Caki2 (cell line): Measurements from ENCODE around the gene MOV10L1. TPM values are rescaled to one million over a fixed set of nuclear protein-coding genes. Genes with fewer than 3 reads are reported as not detected.
"Not testable (repeated sequence)": the region's sequence is repeated elsewhere in the genome, so short reads cannot be mapped to it uniquely, and the experiment has no call there.

Experiments used
- DNase-seq: peaks from one replicate; pipeline ENCODE4 v3.0.0-alpha.2; 2015; ENCODE audit warnings: low read depth
- in situ Hi-C: cut with HindIII; loops from 2 replicates; pipeline ENCODE4 v1.10.0; 2016; ENCODE audit warnings: low sequenced_read_pairs, low pct_unique_long_range_greater_than_20kb, mixed read lengths
- total RNA-seq: library from RNA; depleted of rRNA; stranded (reverse); fragments of >200 nt; shearing (Covaris generic); gene quantifications from 2 replicates; pipeline ENCODE4 v1.2.3, GENCODE V29; 2014; ENCODE audit warnings: low replicate concordance

MOV10L1 gene
- total RNA-seq, 1 experiment from 2014 or later = not detected

DNA sequence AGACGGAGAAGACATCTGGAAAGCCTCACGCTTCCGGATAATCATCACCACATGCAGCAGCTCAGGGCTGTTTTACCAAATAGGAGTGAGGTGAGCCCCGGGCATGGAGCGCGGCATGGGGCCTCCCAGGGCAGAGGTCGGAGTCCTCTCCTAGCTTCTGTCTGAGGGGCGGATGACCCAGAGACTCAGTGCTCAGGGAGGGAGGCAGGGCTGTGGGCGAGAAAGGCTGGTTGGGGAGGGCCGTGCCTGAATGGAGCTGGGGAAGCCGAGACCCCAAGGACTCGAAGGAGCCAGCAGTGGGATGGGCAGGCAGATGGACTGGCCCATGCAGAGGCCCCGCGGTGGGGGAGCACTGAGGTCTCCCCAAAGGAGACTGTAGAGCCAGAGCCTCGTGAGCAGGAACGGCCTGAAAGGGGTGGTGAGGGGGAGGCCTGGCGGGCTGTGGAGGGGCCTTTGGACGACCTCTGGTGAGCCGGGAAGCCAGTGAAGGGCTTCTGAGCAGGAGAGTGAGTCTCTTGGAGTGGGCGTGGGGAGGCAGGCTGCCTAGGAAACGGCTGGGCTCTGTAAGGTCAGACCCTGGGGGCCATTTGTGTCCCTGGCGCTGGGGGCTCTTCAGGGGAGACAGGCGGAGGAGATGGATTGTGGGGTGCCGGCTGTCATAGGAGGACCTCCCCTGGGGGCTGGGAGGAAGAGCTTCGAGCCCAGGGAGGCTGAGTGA is 56.1 kb downstream of the MOV10L1 start:
- in situ Hi-C loops = no loop called here
- DNase-seq = no peak

DNA sequence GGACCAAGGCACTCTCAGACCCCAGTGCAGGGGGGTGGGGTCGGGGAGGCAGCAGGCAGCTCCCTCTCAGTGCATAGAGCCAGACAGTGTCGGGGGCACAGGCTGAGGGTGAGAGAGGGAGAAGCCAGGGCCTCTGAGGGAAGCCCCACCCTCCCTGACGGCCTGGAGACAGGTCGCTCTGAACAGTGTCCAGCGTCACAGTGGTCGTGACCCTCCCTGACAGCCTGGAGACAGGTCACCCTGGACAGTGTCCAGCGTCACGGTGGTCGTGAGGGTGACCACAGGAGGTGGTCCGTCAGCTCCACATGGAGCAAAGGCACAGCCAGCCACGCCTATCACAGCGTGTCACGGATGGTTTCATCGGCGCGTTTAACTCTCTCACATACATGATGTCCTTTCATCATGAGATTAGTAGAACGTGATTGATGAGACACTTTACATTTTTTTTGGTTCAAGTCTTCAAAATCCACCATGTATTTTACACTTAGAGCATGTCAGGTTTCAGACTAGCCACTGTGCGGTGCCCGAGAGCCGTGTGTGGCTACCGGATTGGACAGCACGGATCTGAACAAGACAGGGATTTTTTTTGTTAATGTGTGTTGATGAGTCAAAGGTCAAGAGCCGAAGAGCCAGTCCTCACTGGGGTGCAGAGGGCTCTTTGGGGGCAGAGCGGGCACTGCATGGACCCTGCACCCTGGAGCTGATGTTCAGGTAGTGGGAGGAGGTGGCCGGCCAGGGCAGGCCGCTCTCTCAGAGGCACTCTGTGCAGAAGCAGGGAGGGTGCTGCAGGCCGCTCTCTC is 56.8 kb downstream of the MOV10L1 start:
- in situ Hi-C loops = no loop called here
- peak; percentile 68 for DNase-seq

DNA sequence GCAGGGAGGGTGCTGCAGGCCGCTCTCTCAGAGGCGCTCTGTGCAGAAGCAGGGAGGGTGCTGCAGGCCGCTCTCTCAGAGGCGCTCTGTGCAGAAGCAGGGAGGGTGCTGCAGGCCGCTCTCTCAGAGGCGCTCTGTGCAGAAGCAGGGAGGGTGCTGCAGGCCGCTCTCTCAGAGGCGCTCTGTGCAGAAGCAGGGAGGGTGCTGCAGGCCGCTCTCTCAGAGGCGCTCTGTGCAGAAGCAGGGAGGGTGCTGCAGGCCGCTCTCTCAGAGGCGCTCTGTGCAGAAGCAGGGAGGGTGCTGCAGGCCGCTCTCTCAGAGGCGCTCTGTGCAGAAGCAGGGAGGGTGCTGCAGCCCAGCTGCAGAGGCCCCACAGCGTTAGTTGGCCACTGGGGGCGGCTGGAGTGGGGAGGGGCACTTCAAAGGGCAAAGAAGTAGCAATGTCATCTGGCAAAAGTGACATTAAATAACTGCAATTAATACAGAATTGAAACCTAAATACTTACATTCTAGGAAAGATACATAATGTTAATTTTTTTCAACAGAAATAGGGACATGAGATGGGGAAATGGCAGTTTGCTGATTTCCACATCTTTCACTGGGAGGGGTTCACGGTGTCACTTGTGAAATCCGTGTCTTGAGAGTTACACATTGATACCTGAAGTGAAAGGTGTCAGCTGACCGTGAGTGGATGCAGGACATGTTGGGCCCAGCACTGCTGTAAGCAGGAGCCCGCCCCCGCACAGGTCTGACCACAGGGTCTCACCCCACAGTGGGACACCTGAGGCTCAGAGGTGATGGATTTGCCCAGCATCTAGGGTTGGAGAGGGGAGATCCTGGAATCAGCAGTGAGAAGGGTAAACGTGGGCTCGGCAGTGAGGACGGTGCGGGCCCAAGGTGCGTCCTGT is 57.7 kb downstream of the MOV10L1 start:
- in situ Hi-C loops, DNase-seq: not testable (repeated sequence)

DNA sequence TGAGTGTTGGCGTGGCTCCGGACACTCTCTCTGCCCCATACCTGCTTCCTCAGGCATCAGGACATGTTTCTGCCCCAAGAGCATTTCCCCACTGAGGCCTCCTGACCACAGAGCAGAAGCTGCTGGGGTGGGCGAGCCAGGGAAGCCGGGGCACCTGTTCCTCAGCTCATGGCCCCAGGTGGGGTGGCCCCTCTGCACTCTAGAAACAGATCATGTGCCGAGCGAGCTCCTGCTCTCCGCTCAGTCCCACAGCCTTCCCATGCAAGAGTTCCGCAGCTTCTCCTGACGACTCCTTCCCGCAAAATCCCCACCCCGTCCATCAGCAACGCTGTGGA is 58.3 kb downstream of the MOV10L1 start:
- DNase-seq = no peak
- in situ Hi-C loops = no loop called here

DNA sequence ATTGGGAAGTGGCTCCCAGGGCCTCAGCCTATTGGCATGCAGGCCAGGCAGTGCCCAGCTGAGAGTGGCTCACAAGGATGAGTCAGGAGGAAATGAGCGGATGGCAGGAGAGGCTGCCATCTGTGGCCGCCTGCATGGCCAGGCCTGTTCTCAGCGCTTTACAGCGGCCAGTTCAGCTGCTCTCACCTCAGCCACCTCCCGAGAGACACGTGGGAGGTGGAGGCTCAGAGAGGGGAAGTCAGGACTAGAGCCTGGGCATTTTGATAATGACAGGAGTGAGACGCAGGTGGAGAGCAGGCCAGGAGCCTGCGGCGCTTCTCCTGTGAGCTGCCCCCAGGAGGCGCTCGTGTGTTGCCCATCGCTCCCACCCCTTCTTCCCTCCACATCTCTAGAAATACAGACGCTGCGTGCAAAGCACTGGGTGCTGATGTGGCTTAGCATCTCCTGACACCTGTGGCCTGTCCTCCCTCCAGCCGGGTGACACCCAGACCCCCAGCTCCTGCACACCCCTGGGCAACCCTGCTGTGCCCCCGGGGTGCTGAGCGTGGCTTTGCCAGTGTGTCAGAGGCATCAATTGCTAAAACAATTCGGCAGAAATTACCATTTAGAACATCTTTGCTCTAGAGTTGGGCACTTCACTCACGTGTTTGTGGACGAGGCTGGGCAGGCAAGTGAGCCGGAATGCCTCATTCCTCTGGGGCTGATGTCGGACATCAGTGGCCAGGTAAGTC is 59.4 kb downstream of the MOV10L1 start:
- DNase-seq = peak; percentile 97
- in situ Hi-C loops = no loop called here

DNA sequence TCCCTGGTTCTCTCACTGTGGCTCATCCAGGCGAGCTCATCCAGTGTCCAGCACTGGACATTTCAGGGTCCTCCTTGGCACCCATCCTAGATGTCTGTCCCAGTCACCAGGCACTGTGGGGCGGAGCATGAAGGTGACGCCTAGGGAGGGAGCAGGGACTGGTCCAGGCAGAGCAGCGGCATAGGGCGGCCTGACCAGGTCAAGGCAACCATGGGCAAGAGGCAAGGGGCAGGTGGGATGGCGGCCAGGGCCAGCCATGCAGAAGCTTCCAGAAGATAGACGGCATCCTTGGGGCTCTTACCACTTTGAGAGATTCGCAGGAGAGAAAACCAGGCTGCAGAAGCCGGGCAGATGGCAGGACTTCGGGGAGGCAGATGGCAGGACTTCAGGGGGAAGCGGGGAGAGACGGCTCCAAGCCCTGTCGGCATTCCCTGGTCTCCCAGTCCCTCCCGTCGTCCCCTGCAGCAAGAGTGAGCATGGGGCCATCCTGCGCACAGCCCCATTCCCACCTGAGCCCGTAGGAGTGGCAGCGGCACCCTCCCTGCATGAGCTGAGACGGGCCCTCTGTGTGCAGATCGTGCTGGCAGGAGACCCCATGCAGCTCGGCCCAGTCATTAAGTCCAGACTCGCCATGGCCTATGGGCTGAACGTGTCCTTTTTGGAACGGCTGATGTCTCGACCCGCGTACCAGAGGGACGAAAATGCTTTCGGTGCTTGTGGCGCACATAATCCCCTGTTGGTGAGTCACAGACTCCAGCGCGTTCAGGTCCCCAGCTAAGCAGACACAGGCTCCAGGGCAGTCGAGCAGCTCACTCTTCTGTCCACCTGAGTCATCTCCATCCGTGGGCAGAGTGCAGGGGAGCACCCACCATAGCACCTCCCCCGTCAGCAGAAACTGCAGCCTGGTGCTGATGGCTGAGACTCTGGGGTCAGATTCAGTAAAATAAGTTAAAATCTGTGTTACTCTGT is 60.6 kb downstream of the MOV10L1 start:
- DNase-seq = no peak
- in situ Hi-C loops = no loop called here

DNA sequence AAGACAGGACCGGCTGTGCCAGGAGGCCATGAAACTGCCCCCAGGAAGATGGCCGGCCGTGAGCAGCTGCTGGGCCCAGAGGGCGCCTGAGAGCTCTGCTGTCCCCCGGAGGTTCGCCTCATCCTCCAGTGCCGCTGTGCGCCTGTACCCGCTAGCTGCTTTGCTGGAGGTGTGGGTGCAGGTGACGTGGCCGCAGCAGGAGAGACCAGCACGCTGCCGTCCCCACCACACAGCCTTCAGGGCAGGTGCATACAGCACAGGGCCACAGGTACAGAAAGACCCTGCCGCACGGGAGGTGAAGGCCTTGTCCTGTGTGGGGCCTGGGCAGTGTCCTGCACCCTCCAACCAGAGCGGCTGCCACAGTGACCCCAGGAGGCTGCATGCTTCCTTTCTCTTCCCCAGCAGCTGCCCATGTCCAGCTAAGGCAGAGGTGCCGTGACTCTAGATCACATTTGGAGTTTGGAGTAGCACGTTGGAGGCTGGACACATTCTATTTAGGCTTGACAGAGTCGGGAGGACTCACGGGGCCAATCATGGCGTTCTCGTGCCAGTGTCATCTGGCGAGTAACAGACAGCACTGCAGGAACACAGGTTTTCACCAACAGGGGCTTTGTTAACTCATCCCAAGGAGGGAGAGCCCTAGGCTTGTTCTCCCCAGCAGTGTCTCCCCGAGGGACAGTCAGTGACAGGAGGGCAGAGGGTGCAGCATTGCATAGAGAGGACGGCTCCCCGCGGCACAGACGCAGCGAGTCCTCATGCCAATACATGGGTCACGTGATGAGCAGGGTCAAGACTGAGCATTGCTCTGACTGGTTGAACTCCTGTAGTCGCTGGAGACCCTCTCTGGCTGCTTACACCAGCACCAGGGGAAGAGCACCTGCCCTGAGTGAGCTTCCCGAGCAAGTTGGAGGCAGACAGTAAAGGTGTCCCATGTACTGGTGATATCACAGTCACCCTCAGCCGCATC is 62.0 kb downstream of the MOV10L1 start:
- DNase-seq = no peak
- in situ Hi-C loops = no loop called here

DNA sequence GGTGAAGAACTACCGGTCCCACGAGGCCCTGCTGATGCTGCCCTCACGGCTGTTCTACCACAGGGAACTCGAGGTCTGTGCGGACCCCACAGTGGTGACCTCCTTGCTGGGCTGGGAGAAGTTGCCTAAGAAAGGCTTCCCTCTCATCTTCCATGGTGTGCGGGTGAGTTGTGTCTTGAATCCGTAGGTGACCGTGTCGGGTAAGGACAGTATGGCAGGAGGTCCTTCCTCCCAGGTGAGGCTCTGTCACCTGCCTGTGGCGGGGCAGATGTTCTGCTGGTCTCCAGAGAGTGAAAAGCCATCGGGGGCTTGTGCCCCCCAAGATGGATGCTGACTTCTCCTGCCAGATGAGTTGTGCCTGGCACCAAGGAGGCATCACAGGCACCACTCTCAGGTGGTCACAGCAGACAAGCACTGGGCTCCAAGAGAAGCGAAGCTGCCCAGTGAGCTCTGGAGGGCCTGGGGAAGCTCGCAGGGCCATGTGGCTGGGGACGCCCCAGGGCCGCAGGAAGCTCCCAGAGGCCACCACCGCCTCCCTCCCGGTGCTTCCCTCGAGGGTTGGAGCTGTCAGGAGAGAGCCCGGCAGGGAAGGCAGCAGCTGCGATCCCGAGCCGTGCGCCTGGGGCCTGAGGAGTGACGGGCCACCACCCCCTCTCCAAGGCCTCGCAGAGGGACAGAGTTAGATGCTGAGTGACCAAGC is 63.4 kb downstream of the MOV10L1 start:
- in situ Hi-C loops = no loop called here
- no peak for DNase-seq

DNA sequence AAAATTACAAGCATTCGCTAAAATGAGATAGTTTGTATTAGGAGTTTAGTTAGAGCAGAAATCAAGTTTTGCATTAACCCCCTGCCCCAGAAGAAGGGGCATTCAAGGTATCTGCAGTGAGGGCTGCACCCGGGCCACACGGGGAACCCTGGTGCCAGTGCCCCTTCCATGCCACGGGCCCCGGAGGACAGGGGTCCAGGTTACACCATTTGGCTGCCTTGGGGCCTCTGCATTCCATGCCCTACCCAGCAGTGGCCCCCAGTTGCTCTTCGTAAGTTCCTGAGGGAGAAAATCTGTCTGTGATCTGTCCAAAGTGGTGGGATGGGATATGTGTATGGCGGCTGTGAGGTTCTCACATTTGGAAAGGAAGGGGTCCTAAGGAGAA is 63.9 kb downstream of the MOV10L1 start:
- in situ Hi-C loops = no loop called here
- DNase-seq = no peak

DNA sequence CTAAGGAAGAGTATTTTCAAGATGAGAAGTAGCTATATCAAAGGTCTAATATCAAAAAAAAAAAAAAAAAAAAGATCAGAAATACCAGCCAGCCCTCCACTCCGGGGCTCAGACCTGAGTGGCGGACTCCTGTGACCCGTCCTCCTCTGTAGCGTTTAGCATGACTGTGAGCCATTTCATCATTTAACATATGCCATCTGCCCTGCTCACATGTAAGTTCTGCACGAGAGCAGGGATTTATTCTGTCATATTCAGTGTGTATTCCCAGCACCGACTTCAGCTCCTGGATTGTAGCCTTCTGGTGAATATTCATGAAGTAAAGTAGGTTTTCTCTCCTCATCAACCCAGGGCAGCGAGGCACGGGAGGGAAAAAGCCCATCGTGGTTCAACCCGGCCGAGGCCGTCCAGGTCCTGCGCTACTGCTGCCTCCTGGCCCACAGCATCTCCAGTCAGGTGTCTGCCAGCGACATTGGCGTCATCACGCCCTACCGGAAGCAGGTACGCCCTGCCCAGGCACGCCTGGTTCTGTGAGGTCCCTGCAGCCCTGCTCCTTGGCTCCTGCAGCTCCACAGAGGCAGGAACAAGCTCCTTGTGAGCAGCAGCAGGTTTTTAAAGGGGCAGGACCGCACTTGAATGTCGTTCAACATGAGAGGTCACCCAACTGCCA is 68.0 kb downstream of the MOV10L1 start:
- in situ Hi-C loops = no loop called here
- no peak for DNase-seq

DNA sequence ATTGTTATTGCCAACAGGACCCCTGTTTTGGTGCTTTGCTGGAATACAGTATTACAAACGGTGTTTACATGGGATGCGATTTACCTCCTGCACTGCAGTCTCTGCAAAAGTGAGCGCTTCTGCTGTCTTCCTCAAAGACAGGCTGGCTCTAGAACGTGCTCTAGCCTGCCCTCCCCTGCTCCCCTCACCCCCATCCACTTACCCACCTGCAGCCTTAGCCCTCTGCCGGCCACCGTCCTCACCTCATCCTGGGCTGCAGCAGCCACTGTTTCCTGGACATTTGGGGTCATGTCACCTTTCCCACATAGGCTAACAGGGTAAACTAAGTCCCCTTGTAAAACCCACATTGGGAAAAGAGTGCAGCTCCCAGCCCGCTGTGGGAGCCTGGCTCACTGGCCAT is 71.1 kb downstream of the MOV10L1 start:
- in situ Hi-C loops = no loop called here
- DNase-seq = no peak

DNA sequence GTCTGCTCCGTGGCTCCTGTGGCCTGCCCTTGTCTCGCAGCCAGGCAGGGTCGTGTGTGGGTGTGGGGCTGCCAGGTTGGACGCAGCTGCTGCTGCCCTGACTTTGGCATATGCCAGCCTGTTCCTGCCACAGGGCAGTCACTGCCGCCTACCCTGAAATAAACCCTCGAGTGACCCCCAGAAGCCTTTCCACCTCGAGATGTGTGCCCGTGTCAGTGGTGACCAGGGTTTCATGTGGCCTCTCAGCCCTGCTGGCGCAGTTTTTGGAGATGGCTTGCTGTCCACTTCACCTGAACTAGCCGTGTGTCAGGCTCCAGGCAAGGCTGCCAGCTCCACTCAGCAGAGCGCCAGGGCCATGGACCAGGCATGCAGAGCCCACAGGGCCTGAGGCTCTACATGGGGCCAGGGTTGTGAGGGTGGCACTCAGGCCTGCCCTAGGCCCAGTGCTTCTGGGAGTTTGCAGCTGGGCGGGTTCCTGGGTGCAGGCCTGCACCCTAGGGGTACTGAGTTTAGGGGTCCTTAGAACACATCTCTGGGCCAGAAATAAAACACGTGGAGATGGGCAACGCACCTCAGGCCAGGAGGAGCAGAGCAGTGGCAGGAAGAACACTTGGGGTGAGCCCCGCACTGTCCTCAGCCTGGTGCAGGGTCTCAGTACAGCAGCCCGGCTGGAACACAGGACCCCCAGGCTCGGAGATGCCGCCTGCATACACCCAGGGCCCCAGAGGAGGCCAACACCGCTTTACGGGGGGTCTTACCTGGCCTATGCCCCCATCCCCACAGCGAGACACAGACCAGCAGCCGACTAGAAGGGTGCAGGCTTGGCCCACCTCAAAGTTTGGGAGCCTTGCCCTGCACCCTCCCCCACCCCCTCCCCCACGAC is 71.9 kb downstream of the MOV10L1 start:
- in situ Hi-C loops = no loop called here

DNA sequence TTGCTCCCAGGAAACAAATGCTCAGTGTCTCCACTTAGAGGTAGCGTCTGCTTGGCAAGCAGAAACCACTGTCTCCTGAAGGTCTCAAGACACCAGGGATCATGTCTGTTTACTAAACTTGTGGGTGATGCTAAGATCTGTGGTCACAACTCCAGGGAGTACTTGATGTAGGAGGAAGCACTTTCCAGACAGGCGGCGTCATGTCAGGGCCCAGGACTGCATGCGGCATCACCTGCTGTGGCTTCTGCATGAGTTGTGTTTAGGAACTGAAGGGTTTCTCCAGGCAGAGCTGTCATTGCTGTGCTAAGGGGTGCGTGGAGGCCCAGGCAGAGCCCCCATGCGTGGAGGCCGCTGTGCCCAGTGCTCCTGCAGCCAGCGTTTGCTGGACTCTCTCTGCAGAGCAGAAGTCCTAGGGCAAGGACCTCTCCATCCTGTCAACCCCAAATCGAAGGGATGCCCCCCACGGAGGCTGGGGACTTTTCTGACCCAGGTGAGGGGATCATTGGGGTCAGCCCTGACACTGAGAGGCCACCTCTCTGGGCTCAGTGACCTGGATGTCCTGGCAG is 72.7 kb downstream of the MOV10L1 start:
- DNase-seq = no peak

More for the DNA sequence above, 71.9 kb downstream of the MOV10L1 start:
- DNase-seq = no peak

More for the DNA sequence above, 72.7 kb downstream of the MOV10L1 start:
- in situ Hi-C loops = no loop called here
